HUES48 (cell line): ENCODE results near the gene ENDOV.
"Not testable (repeated sequence)": the region's sequence is repeated elsewhere in the genome, so short reads cannot be mapped to it uniquely, and the experiment has no call there.

Experiments used
- H3K27ac ChIP-seq: one replicate; pipeline ENCODE4 v1.7.0; 2013; ENCODE audit warnings: low read depth, low read length, inconsistent platforms
- H3K27me3 ChIP-seq: 2 replicates; pipeline ENCODE4 v1.6.1; 2013; ENCODE audit warnings: mild to moderate bottlenecking, low read length; ENCODE audit not compliant: control insufficient read depth, insufficient read depth
- H3K36me3 ChIP-seq: 2 replicates; pipeline ENCODE4 v1.6.1; 2013; ENCODE audit warnings: low read length; ENCODE audit not compliant: control insufficient read depth, insufficient read depth
- H3K4me1 ChIP-seq: 2 replicates; pipeline ENCODE4 v1.6.1; 2013; ENCODE audit warnings: mild to moderate bottlenecking, low read length; ENCODE audit not compliant: control insufficient read depth, insufficient read depth
- H3K4me3 ChIP-seq: 2 replicates; pipeline ENCODE4 v1.5.1; 2013; ENCODE audit warnings: mild to moderate bottlenecking, low read depth, low read length
- H3K9ac ChIP-seq: 2 replicates; pipeline ENCODE4 v1.6.1; 2013; ENCODE audit warnings: mild to moderate bottlenecking, low read depth, low read length, moderate library complexity
- H3K9me3 ChIP-seq: 2 replicates; pipeline ENCODE4 v1.6.1; 2013; ENCODE audit warnings: low read length; ENCODE audit not compliant: control insufficient read depth, insufficient read depth

The ENDOV gene

DNA sequence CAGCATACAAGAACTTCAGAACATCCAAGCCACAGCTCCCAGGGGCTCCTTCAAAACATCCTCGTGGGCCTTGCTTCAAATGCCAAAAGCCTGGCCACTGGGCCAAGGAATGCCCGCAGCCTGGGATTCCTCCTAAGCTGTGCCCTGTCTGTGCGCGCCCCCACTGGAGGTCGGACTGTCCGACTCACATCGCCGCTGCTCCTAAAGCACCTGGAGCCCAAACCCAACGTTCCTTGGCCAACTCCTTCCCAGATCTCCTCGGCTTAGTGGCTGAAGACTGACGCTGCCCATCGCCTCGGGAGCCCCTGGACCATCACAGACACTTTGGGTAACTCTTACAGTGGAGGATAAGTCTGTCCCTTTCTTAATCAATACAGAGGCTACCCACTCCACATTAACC lies 12.9 kb upstream of the ENDOV start:
- H3K36me3 ChIP-seq, H3K4me3 ChIP-seq, H3K27ac ChIP-seq, H3K27me3 ChIP-seq, H3K9me3 ChIP-seq, H3K9ac ChIP-seq, H3K4me1 ChIP-seq: not testable (repeated sequence)

DNA sequence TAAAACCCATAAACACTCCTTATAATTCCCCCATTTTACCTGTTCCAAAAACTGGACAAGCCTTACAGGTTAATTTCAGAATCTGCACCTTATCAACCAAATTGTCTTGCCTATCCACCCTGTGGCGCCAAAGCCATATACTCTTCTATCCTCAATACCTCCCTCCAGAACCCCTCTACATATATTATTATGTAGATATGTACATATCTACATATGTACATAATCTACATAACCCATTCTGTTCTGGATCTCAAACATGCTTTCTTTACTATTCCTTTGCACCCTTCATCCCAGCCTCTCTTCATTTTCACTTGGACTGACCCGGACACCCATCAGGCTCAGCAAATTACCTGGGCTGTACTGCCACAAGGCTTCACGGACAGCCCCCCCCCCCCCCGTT lies 12.0 kb upstream of the ENDOV start:
- Histone ChIP-seq H3K4me1 (no peaks in the 10 kb centered on the region), H3K27ac (no peak overlapping the region), H3K4me3 (no peak overlapping the region), H3K9ac (no peak overlapping the region), H3K27me3 (no peaks in the 10 kb centered on the region), H3K9me3 (no peaks in the 10 kb centered on the region), H3K36me3 (no peaks in the 10 kb centered on the region)

GRCh38 chr17:80406146-80406545 lies 8.8 kb upstream of the ENDOV start:
- Histone ChIP-seq H3K4me3 (no peak overlapping the region), H3K36me3 (no peaks in the 10 kb centered on the region), H3K27ac (no peak overlapping the region), H3K4me1 (no peaks in the 10 kb centered on the region), H3K27me3 (no peaks in the 10 kb centered on the region), H3K9ac (no peak overlapping the region), H3K9me3 (no peaks in the 10 kb centered on the region)

- H3K4me1 ChIP-seq, H3K27ac ChIP-seq, H3K27me3 ChIP-seq, H3K9me3 ChIP-seq, H3K36me3 ChIP-seq, H3K9ac ChIP-seq, H3K4me3 ChIP-seq: not testable (repeated sequence)
Measured at GRCh38 chr17:80407917-80408316, 7.0 kb upstream of the ENDOV start.

GRCh38 chr17:80408872-80409271 lies 6.1 kb upstream of the ENDOV start:
- H3K36me3 ChIP-seq = no peaks in the 10 kb centered on the region
- H3K9ac ChIP-seq = no peak overlapping the region
- no peaks in the 10 kb centered on the region for H3K4me1 ChIP-seq
- no peak overlapping the region for H3K27ac ChIP-seq
- peaks cover 8% of the 10 kb centered on the region for H3K27me3 ChIP-seq
- no peaks in the 10 kb centered on the region for H3K9me3 ChIP-seq
- H3K4me3 ChIP-seq = no peak overlapping the region

DNA sequence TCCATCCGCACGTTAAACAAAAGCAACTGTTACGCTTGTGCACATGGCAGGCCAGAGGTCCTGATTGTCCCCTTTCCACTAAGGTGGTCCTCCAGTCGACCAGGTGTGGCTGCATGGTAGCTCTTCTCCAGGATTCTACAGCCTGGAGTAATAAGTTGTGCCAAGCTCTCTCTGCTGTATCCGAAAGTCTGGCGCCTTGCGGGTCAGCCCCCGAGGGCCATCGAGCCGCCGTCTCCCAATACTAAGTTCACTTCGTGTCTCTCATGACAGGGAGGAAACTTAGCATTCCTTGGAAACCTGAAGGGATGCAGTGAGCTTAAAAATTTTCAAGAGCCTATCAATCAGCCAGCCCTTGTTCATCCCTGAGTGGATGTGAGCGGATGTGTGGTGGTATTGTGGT lies 5.3 kb upstream of the ENDOV start:
- H3K27ac ChIP-seq = no peak overlapping the region

DNA sequence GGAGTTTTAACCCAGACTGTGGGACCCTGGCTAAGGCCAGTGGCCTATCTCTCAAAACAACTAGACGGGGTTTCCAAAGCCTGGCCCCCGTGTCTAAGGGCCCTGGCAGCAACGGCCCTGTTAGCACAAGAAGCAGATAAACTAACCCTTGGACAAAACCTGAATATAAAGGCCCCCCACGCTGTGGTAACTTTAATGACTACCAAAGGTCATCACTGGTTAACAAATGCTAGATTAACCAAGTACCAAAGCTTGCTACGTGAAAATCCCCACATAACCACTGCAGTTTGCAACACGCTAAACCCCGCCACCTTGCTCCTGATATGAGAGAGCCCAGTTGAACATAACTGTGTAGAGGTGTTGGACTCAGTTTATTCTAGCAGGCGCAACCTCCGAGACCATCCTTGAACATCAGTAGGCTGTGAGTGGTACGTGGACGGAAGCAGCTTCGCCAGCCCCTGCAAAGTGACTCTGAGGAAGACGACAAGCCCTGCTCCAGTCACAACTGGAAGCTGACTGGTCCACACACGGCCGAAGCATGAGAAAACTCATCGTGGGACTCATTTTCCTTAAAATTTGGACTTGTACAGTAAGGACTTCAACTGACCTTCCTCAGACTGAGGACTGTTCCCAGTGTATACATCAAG lies 4.4 kb upstream of the ENDOV start:
- H3K36me3 ChIP-seq, H3K4me1 ChIP-seq, H3K4me3 ChIP-seq: not testable (repeated sequence)

More for the DNA sequence above, 5.3 kb upstream of the ENDOV start:
- Histone ChIP-seq H3K4me1 (no peaks in the 10 kb centered on the region), H3K4me3 (no peak overlapping the region), H3K9me3 (no peaks in the 10 kb centered on the region), H3K36me3 (no peaks in the 10 kb centered on the region), H3K27me3 (peaks cover 15% of the 10 kb centered on the region), H3K9ac (no peak overlapping the region)

DNA sequence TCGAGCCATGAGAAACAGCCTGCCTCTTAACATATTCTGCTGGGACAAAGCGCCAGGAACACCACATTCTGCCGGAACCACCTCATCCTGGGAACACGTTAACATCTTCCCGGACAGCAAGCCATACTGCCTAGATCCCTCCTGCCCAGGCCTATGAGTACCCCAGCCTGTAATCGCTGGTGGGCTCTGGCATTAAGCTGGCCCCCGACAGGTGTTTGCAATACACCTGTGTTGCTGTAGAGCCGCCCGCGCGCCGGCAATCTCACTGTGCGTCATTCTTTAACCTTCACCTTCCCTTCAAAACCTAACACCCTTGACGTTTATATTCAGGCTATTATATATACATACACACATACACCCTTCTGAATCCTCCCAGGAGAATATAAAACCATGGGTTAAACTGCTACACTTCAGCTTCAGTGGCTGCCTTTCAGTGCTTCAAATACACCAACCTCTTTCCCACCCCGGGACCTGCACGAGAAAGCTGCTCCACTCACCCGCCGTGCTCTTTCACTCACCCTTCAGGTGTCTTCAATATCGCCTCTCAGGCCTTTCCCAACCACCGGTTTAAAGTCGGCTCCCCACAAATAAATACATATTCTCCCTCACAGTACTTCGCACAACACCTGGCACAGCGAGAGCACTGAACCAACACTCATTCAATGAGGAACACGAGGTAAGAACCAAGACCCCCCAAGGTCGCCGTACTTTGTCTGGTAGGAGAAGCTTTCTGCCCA lies 1.0 kb upstream of the ENDOV start:
- H3K27me3 ChIP-seq = peaks cover 15% of the 10 kb centered on the region
- no peaks in the 10 kb centered on the region for H3K4me1 ChIP-seq
- H3K9ac ChIP-seq = no peak overlapping the region
- H3K36me3 ChIP-seq = peaks cover 13% of the 10 kb centered on the region; the same call in 1 of the 2 replicates
- no peaks in the 10 kb centered on the region for H3K9me3 ChIP-seq
- no peak overlapping the region for H3K27ac ChIP-seq
- peak overlapping the region; percentile 100 for H3K4me3 ChIP-seq

More for the DNA sequence above, 4.4 kb upstream of the ENDOV start:
- not testable (repeated sequence) for H3K9ac ChIP-seq, H3K27ac ChIP-seq, H3K9me3 ChIP-seq
- H3K27me3 ChIP-seq = peaks cover 15% of the 10 kb centered on the region

- Histone ChIP-seq H3K36me3 (peaks cover 13% of the 10 kb centered on the region; the same call in 1 of the 2 replicates), H3K27ac (no peak overlapping the region), H3K9ac (0 out of 2 replicates have a peak overlapping the region, but pooled peaks have one; percentile 91), H3K9me3 (no peaks in the 10 kb centered on the region), H3K27me3 (peaks cover 15% of the 10 kb centered on the region), H3K4me1 (no peaks in the 10 kb centered on the region), H3K4me3 (peak overlapping the region; percentile 100)
Measured at GRCh38 chr17:80414508-80414802, 512 bp upstream of the ENDOV start.

GRCh38 chr17:80415626-80416137 lies 715 bp downstream of the ENDOV start:
- Histone ChIP-seq H3K4me3 (peak overlapping the region; percentile 100), H3K4me1 (no peaks in the 10 kb centered on the region), H3K27ac (peak overlapping the region; percentile 96), H3K9me3 (no peaks in the 10 kb centered on the region), H3K9ac (peak overlapping the region; percentile 34; the same call in 1 of the 2 replicates), H3K27me3 (peaks cover 15% of the 10 kb centered on the region), H3K36me3 (peaks cover 13% of the 10 kb centered on the region; the same call in 1 of the 2 replicates)

DNA sequence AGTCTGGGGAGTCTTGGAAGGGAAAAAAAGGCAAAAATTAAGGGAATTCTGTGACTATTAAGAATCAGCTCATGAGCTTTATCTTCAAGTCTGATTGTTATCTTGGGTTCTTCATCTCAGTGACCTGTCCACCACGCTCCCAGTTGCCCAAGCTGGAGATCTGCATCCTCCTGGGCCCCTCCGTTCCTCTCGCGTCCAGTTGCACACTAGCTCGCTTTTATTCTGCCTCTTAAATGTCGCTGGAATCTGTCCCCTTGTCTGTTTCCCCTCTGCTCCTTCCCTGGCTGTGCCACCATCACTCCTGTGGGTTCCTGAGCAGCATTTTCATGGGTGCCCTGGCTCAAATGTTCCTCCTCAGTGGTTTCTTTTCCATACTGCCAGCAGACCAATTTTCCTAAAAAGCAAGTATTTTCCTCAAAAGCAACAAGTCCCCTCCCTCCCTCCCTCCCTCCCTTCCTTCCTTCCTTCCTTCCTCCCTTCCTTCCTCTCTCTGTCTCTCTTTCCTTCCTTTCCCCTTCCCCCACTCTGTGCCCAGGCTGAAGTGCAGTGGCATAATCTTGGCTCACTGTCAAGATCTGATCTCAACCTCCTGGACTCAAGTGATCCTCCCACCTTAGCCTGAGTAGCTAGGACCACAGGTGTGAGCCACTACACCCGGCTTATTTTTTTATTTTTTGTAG lies 1.4 kb downstream of the ENDOV start:
- peak overlapping the region; percentile 100; the same call in 1 of the 2 replicates for H3K4me3 ChIP-seq
- peaks cover 13% of the 10 kb centered on the region; the same call in 1 of the 2 replicates for H3K36me3 ChIP-seq
- H3K9ac ChIP-seq = no peak overlapping the region
- no peak overlapping the region for H3K27ac ChIP-seq
- no peaks in the 10 kb centered on the region for H3K4me1 ChIP-seq
- H3K27me3 ChIP-seq = peaks cover 15% of the 10 kb centered on the region
- H3K9me3 ChIP-seq = no peaks in the 10 kb centered on the region
